A673 (cell line): Measurements from ENCODE around the gene CAPN5. TPM values are rescaled to one million over a fixed set of nuclear protein-coding genes. Genes with fewer than 3 reads are reported as not detected.

Experiments
- BruUV-seq: library from RNA; stranded (reverse); fragments of 400-500 nt; replicated peaks from 2 replicates; lab custom pipeline; 2021; lab: Mats Ljungman, UMichigan
- CTCF ChIA-PET: fragments of 300-600 bp; sonication (Branson Sonifier 250); formaldehyde crosslinking; loops from one replicate; lab custom pipeline; 2022; ENCODE audit warnings: antibody characterized with exemption; lab: Charles Lee
- POLR2A ChIA-PET: fragments of 300-600 bp; sonication (Branson Sonifier 250); formaldehyde crosslinking; loops from one replicate; lab custom pipeline; 2022; ENCODE audit warnings: antibody characterized with exemption; ENCODE audit not compliant: low non-redundant PET; lab: Charles Lee
- DNase-seq: peaks from one replicate; pipeline ENCODE4 v3.0.0-alpha.2; 2015; ENCODE audit warnings: low spot score
- H3K27ac ChIP-seq: fragments of 200-600 bp; sonication (generic); 2 replicates; pipeline ENCODE4 v1.5.1; 2016; ENCODE audit warnings: mixed run types, low read depth, mild to moderate bottlenecking, mixed read lengths, antibody characterized with exemption, low read length; ENCODE audit not compliant: poor library complexity, severe bottlenecking
- H3K27me3 ChIP-seq: fragments of 200-600 bp; sonication (generic); replicated peaks from 2 replicates; pipeline ENCODE4 v1.6.1; 2017; ENCODE audit warnings: mixed run types, low read depth, mild to moderate bottlenecking, mixed read lengths, antibody characterized with exemption, low read length; ENCODE audit not compliant: insufficient read depth, poor library complexity
- H3K36me3 ChIP-seq: fragments of 200-600 bp; sonication (generic); 2 replicates; pipeline ENCODE4 v1.6.1; 2016; ENCODE audit warnings: mixed run types, mild to moderate bottlenecking, mixed read lengths, antibody characterized with exemption, low read length; ENCODE audit not compliant: insufficient read depth, poor library complexity, severe bottlenecking
- H3K4me1 ChIP-seq: fragments of 200-600 bp; sonication (generic); 2 replicates; pipeline ENCODE4 v1.6.1; 2017; ENCODE audit warnings: mixed run types, mild to moderate bottlenecking, mixed read lengths, antibody characterized with exemption, low read length; ENCODE audit not compliant: insufficient read depth, poor library complexity, severe bottlenecking
- H3K4me3 ChIP-seq: fragments of 200-600 bp; sonication (generic); 2 replicates; pipeline ENCODE4 v1.5.1; 2016; ENCODE audit warnings: low read depth, mixed run types, mild to moderate bottlenecking, mixed read lengths, low read length; ENCODE audit not compliant: poor library complexity, severe bottlenecking
- H3K9me3 ChIP-seq: fragments of 200-600 bp; sonication (generic); 2 replicates; pipeline ENCODE4 v1.6.1; 2016; ENCODE audit warnings: mixed run types, low read depth, mild to moderate bottlenecking, mixed read lengths, antibody characterized with exemption, low read length; ENCODE audit not compliant: poor library complexity, severe bottlenecking
- CTCF ChIP-seq: fragments of 300-800, 200-600 bp; sonication (generic); conservative IDR thresholded peaks from 2 replicates; pipeline ENCODE4 v1.5.1; 2017; ENCODE audit warnings: low read depth, mild to moderate bottlenecking, antibody characterized with exemption, low read length, moderate library complexity, mixed read lengths
- EZH2 ChIP-seq: fragments of 200-600 bp; sonication (generic); IDR thresholded peaks from 2 replicates; pipeline ENCODE4 v1.6.1; 2017; ENCODE audit warnings: borderline replicate concordance, low read depth, mild to moderate bottlenecking, mixed read lengths, antibody characterized with exemption, low read length; ENCODE audit not compliant: poor library complexity, severe bottlenecking
- intact Hi-C: fragments of 100-400 bp; cut with micrococcal nuclease; formaldehyde crosslinking; loops from one replicate; pipeline ENCODE4 v1.10.0; 2022; ENCODE audit not compliant: unreplicated experiment
- total RNA-seq: library from RNA; stranded (reverse); gene quantifications from 2 replicates; pipeline ENCODE4 v1.2.3, GENCODE V29; 2021

Gene CAPN5
- total RNA-seq, 1 experiment from 2014 or later: 4.3 TPM

- TF ChIP-seq CTCF: no peak
- TF ChIP-seq EZH2: no peak
- no peak overlapping the region for H3K27ac ChIP-seq
- POLR2A ChIA-PET: no interaction called here
- H3K4me1 ChIP-seq: no peaks in the 10 kb centered on the region
- intact Hi-C loops: no loop called here
- BruUV-seq: no TSS peak
- DNase-seq: no peak
- H3K9me3 ChIP-seq: no peaks in the 10 kb centered on the region
- peaks cover 15% of the 10 kb centered on the region for H3K27me3 ChIP-seq
- CTCF ChIA-PET: no interaction called here
- H3K4me3 ChIP-seq: no peak overlapping the region
- H3K36me3 ChIP-seq: no peaks in the 10 kb centered on the region
Measured at GRCh38 chr11:77142091-77142975, 75.6 kb downstream of the CAPN5 start.

GRCh38 chr11:77143405-77144020 lies 76.7 kb downstream of the CAPN5 start:
- CTCF ChIA-PET: no interaction called here
- TF ChIP-seq CTCF: no peak
- no peak for TF ChIP-seq EZH2
- BruUV-seq: no TSS peak

GRCh38 chr11:77144196-77144856 lies 77.6 kb downstream of the CAPN5 start:
- intact Hi-C loops: no loop called here
- no peak overlapping the region for H3K4me3 ChIP-seq
- CTCF ChIA-PET: no interaction called here
- POLR2A ChIA-PET: no interaction called here
- TF ChIP-seq EZH2 (no peak), CTCF (no peak)
- H3K4me1 ChIP-seq: peaks cover 5% of the 10 kb centered on the region
- no TSS peak for BruUV-seq
- no peaks in the 10 kb centered on the region for H3K9me3 ChIP-seq
- H3K36me3 ChIP-seq: no peaks in the 10 kb centered on the region
- H3K27me3 ChIP-seq: no peaks in the 10 kb centered on the region
- H3K27ac ChIP-seq: no peak overlapping the region
- DNase-seq: no peak

More at GRCh38 chr11:77143405-77144020, 76.7 kb downstream of the CAPN5 start:
- H3K36me3 ChIP-seq: no peaks in the 10 kb centered on the region
- peaks cover 5% of the 10 kb centered on the region for H3K4me1 ChIP-seq
- no peak overlapping the region for H3K27ac ChIP-seq
- no peaks in the 10 kb centered on the region for H3K9me3 ChIP-seq
- DNase-seq: no peak
- intact Hi-C loops: no loop called here
- peaks cover 3% of the 10 kb centered on the region for H3K27me3 ChIP-seq
- POLR2A ChIA-PET: no interaction called here
- no peak overlapping the region for H3K4me3 ChIP-seq
